Ammon's horn (tissue), 1 donor: Measurements from ENCODE around the gene FN1.

Experiments
- DNase-seq: peaks from one replicate; pipeline ENCODE4 v3.0.0-alpha.2; 2016; ENCODE audit warnings: low spot score

The FN1 gene

DNA sequence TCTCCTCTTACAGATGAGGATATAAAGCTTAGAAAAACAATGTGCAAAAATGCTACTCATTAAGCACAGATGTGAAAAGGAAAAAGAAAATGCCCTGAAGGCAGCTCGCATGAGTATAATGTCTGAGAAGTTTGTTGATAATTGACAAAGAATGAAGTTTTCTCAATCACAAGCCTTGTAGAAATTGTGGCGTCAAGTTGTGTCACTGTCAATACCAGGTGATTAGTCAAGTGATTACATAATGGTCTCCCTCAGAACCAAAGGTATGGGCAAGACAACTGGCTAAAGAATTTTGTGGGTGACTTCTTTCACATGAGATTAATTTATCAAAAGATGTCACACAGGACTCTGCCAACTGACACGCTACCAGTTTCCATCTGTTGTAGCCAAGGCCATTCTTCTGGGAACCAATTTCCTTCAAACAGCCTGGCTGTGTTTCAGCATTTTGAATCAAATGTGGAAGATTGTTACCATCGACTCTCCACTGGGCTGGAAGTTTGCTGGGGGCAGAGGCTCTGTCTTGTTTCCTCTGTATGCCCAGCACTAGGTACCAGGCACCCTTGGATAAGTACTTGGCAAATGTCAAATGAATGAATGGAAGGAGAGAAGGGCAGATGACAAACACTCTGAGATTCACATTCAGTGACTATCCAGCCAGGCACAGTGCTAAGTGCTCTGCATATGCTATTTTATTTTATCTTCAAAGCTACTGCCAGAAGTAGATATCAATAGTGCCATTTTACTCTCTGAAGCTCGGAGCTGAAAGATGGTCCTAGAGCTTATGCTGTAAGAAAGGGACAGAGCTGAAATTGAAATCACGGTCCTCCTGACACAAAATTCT is 5.9 kb upstream of the FN1 start:
- DNase-seq: no peak

DNA sequence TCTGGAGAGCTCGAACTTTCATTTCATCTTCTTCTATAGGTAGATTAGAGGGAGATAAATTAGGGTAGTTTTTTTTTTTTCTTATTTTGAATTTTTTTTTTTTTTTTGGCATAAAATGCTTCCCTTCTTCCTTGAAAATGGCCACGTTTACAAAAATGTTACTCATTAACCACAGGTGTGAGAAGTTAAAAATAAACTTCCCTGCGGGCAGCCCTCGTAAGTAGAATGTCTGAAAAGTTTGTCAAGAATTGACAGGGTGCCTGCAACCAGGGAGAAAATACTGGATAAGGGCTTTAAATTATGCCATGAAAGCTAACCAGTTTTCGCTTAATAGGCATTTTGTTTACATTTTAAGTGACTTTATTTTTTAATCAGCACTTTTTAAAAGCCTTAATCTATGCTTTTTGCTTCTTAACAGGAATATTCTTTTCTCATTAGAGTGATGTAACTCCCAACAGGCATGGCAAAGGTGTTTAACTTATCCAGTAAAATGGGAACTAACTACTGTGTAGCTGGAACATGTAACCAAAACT is 4.2 kb upstream of the FN1 start:
- DNase-seq: no peak

DNA sequence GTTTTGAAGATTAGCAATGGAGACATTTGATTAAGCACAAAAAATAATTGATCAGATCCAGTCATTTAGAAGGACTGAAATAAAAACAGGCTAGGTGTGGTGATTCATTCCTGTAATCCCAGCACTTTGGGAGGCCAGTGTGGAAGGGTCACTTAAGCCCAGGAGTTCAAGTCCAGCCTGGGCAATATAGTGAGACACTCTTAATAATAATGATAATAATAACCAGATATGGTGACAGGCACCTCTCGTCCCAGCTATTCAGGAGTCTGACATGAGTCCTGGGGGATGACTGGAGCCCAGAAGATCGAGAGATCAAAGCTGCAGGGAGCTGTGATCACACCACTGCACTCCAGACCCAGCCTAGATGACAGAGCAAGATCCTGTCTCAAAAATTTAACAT is 3.5 kb upstream of the FN1 start:
- DNase-seq: no peak

DNA sequence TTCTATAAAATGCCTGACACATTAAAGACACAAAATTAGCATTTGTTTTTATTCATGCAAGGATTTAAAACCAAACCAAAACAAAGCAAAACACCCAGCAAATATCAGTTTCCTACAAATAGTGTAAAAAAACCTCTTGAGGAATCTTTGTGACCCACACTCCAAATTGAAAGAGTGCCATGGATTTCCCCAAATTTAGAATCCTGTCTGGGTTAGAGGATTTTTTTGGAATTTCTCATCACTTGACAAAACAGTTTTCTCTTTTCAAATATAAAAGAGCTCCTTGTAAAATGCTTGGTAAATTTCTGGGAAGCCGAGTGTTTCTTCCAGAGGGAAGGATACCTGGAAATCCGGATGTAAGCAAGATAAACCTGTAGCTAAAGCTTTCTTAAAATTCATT is 1.7 kb upstream of the FN1 start:
- DNase-seq: no peak

DNA sequence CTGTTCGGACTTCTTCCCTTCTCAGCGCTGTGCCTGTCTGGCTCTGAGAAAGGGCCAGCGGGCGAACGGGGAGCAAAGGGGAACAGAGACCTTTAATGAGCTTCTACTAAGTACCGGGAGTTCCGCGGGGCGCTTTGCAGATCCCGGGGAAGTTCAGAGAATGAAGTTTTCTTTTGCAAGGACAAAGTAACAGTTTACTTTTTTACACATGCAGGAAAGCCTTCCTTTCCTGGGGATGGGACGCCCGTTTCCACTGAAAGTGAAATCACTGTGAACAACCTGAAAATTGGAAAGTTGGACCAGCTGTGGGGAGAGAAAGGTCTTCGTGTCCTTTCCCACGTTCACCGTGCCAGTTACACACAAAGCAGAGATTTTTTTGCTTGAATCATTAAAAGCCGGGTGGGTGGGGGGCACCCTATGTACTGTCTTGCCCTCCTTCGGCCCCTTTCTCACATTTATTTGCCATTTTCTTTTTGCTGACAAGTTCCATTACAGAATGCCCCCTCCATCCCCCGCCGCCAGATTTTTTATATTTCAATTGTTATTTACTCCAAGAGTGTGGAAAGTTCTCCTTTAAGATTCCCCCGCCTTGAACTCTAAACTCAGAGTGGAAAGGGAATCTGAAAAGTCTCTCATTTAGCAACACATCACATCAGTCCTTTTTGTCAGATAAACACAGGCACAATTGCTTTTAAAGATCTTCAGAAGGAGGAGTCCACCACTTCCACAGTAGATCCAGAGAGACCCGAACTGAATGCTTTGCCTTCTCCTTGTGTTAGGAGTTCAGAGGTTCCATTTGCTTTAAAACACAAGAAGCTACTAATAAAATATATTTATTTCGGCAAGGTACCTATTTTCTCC is 1.1 kb upstream of the FN1 start:
- peak; percentile 10 for DNase-seq

DNA sequence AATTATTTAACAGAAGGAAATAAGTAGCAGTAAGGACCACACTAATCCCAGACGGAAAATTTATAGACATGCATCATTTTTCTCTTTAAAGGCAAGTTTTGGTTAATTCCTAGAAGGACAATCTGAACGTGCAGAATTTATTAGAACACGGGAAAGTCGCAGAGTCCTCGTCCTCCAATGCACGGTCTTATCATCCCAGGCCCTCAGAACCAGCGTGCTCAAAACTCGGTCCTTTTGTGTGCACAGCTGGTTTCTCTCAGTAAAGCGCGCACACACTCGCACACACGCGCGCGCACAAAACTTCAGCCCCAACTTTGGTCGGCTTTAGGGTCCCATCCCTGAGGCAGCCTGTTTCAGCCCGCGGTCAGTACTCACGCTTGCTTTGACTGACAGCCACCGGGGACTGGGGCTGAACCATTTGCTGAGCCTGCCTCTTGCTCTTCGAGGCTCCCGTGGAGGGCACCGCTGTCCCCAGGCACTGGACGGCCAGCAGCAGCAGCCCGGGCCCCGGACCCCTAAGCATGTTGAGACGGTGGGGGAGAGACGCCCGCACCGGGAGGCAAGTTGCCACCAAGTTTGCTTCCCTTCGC is 493 bp downstream of the FN1 start:
- DNase-seq: no peak

DNA sequence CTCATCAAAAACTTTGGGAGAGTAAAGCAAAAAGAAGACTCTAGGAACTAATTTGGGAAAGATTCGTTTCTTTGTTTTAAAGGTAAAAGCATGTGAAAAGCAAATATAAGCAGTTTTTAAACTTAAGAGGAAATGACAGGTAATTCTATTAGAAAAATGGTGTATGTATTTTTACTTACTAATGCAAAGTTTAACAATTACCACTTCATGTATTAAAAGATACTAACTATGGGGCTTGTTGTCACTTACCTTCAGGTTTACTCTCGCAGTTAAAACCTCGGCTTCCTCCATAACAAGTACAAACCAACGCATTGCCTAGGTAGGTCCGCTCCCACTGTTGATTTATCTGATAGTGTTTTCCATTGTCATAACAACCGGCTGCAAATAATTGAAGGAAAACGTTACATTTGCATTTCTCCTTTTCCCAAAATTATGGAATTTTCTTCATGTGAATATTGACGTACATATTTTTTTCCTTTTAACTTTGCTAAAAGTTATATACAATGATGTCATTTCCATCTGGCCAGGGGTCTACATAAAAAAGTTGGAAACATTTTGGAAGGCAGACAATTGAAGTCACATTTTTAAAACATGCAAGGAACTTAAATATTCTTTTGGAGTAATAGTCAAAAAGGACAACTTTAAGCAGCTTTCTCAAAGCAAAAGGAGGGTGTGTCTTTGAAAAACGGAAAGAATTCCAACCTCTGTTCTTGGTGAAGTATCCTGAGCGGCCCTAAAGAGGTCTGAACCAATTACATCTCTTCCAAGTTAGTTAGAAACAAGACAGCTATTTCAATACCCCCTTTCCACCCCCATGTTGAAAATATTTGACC is 1.2 kb downstream of the FN1 start:
- DNase-seq: no peak

DNA sequence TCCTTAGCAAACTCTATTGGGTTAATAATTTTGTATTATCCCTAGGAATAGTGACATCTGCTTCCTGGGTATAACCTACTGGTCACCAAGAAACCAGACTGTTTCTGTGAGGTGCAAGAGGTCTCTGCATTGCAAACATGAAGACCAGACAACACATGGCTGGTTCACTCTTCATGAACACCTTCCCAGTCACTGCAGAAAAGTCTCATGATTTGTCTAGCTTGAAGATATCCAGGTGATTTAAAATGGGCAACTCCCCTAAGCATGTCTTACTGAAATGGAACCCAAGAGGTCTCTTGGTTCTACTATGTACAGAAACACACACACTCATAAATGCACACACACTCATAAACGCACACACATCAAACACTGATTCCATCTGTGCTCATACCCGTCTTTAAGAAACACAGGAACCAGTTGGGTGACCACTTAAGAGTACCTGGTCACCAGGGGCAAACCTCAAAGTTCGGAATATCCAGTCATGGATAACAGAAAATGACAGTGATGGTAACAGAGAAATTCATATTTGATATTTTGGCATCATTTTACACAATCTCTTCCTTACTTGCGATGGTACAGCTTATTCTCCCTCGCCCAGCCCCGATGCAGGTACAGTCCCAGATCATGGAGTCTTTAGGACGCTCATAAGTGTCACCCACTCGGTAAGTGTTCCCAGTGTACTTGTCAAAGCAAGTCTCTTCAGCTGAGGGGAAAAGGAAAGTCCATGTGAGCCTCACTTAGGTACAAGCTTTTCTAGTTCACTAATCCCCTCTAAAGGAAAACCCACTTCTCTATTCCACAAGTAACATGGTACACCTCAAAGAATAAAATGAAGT is 2.9 kb downstream of the FN1 start:
- no peak for DNase-seq

DNA sequence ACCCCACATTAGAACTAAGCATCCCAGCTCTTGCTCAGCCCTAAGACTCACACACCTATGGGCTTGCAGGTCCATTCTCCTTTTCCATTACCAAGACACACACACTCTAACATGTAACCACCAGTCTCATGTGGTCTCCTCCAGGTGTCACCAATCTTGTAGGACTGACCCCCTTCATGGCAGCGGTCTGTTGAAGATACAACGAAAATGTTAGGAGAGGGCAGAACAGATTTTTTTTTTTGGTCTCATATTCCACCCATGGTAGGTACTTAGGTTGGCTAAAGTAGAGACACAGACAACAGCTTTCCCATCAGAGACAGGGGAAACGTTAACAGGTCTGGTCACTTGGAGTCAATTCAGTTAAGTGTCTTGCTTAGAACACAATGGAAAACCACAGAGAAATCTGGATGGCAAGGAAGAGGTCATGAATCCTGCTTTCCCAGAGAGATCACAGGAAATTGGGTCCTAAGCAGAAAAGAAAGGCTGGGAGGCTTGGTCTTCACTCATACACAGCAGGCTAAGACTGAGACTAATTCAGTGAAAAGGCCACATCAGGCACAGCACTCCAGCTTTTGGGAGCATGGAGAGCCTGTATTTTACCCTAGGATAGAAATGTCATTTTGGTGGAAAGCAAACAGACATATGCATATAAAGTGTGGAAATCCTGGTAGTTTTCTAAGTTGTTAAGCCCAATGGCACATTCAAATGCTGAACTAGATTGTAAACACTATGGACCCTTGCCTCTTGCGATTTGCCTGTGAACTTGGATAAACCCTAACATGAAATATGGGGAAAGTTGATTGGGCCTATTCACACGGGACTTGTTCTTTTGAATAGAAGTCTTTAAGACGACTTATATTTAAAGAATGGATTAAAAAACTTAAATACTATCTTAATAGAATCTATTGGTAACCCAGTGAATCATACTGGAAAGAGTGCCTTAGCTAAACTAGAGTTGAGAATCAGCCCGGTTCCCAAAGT is 3.8 kb downstream of the FN1 start:
- no peak for DNase-seq

DNA sequence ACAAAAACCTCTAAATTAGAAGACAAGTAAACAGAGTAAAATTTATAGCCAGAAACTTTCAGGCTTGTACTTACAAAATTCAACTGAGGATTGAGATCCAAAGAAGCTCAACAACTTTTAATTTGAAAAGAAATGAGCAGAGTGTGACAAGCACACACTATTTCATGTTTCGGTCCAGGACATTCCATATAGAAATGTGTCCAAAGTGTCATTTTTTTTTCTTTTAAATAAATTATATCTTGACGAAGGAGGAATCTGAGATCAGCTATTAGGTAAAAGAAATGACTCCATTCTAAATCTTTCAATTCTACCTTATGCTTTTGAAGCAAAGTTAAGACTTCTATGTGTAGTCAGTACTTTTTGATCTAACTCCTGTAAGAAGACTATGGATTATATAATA is 4.6 kb downstream of the FN1 start:
- no peak for DNase-seq

DNA sequence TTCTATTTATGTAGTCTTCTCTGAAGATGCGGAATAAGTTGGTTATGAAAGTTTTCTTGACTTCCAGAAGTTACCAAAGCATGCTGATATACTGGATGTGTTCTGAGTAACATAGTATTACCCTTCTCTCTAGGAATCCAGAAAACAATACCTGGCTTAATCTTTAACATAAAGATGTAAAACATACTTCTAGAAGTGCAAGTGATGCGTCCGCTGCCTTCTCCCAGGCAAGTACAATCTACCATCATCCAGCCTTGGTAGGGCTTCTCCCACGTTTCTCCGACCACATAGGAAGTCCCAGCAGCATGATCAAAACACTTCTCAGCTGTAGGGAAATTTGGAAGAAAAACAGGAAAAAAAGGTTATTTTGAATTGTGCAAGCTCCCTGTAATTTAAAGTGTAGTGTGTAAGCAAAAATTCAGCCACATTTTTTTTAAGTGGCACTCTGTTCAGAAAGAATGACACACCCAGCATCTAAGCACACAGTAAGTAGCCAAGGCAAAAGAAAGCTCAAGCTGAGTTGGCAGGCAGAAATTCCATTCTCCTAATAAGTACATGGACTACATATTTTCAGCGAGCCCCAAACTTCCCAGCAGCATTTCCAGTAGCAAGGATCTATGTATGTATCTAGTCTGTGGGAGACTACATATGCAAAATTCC is 5.2 kb downstream of the FN1 start:
- no peak for DNase-seq

DNA sequence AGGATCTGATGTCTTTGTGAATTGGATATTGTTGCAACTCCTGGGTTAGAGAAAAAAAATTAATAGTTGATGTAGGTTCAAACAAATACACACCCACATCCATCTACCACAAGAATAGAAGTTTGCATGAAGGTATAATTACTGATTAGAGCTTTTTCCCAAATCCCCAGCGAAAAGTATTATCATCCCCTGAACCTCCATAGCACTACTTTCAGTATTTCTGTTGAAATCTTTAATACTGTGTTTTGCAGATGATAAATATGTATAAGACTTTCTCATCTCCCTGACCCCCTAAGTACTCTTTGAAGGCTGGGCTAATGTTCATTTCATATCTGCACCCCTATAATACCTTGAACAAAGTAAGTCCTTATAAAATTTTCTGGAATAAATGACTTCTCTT is 6.4 kb downstream of the FN1 start:
- DNase-seq: no peak

DNA sequence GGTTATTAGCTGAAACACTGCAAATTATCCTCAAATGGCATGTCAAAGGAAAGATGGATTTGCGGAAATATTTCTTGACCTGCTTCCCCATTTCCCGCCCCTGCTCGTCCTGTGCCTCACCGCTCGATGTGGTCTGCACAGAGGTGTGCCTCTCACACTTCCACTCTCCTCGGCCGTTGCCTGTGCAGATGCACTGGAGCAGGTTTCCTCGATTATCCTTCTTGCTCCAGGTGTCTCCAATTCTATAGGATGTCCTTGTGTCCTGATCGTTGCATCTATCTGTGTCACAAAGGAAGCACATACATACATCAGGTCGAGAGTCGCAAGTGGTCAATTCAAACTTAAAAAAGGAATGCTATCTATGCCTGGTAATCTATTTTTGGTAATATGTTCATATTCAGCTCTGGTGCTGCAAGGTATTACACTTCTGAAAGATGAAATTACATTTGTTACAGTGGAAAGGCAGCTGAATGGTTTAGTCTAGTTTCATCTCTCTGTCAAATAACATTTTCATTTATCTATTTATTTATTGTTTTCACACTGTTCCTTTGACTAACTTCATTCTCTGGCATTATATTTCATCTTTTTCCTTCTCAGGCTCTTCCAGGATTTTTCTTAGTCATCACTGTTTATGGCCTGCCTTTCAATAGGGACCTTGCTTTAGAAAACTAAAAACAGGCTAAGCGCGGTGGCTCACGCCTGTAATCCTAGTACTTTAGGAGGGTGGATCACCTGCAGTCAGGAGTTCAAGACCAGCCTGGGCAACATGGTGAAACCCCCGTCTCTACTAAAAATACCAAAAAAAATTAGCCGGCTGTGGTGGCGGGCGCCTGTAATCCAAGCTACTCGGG is 7.6 kb downstream of the FN1 start:
- DNase-seq: no peak

DNA sequence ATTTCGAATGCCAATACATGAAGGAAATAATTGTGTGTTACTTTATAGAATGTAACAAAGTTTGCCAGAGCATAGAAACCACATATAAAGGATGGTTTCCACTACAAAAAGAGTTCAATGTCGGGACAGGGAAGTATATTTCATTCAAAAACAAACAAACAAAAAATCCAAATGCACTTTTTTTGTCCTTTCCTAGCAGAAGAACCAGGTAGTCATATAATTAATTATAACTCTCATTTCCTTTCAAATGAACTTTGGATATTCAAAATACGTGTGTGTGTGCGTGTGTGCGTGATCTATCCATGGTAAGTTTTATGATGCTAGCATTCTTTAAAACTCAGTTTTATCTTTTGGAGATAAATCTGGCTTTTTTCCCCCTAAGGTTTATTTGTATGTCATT is 8.3 kb downstream of the FN1 start:
- no peak for DNase-seq

DNA sequence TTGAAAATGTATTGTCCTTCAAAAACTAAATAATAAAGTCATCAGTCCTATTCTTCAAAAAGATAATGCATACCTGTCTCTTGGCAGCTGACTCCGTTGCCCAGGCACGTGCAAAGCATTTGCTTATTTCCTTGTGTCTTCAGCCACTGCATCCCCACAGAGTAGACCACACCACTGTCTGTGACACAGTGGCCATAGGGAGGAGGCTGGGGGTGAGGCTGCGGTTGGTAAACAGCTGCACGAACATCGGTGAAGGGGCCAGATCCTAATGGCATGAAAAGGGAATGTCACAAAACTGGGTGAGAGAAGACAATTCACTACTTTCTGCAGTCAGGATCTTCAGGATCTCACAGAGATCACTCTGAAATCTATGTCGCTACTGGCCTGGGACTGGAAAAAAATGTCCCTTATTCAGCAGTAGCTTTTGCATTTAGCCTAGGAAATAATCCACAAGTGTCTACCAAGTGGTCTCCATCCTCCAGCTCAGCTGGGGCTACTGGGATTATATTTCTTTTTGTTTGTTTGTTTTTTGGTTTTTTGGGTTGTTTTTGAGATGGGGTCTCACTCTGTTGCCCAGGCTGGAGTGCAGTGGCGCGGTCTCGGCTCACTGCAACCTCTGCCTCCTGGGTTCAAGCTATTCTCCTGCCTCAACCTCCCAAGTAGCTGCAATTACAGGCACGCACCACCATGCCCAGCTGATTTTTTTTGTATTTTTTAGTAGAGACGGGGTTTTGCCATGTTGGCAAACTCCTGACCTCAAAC is 10.7 kb downstream of the FN1 start:
- DNase-seq: no peak

DNA sequence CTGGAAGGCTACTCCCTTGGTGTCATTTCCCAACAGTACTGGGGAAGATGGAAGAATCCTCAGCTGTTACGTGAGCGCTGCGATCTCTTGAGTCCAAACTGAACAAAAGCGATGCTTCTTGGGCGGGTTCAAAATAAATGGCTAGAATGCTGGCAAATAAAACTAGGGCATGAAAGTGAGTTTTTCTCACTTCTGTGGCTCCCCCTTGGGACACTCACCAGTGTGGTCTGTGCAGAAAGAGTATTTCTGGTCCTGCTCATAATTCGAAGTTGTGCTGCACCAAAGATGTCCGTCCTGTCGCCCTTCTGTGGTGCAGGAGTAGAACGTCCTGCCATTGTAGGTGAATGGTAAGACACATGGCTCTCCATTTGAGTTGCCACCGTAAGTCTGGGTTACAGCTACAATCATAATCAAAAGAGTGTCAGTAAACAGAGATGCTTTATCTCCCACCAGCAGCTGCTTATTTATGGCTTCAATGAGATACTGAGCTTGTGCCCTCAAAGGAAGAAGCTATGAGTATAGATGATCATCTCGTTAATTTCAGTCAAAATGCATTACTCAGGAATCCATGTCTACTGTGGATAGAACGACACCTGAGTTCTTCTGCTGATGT is 11.8 kb downstream of the FN1 start:
- DNase-seq: no peak

DNA sequence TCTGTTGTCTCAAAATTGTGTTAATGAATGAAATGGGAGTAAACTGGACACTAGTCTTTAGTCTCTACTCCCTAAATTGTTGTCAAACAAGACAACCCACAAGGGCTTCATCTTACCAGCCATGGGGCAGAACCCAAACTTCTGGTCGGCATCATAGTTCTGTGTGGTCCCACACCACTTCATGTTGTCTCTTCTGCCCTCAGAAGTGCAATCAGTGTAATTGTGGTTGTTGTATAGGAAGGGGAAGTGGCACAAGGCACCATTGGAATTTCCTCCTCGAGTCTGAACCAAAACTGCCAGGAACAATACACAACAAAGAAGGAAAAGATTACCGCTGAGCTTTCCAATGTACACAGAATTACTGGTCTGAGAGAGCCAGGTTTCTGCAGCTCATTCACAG is 12.6 kb downstream of the FN1 start:
- DNase-seq: no peak
